Choroid plexus epithelial cell (primary cell): ENCODE data around the gene DOCK10.
A peak's percentile ranks its signal among the peaks of the same experiment; 100 is the strongest.

Experiments used
- DNase-seq: peaks from one replicate; pipeline ENCODE4 v3.0.0-alpha.2; 2010; ENCODE audit warnings: low read depth
- H3K4me3 ChIP-seq: 2 replicates; pipeline ENCODE4 v1.5.1; 2011; ENCODE audit warnings: low read depth, mild to moderate bottlenecking, control low read depth, low read length, moderate library complexity
- CTCF ChIP-seq: conservative IDR thresholded peaks from 2 replicates; pipeline ENCODE4 v1.5.1; 2011; ENCODE audit warnings: low read depth, mild to moderate bottlenecking, control low read depth, inconsistent platforms, low read length, moderate library complexity

Gene DOCK10

DNA sequence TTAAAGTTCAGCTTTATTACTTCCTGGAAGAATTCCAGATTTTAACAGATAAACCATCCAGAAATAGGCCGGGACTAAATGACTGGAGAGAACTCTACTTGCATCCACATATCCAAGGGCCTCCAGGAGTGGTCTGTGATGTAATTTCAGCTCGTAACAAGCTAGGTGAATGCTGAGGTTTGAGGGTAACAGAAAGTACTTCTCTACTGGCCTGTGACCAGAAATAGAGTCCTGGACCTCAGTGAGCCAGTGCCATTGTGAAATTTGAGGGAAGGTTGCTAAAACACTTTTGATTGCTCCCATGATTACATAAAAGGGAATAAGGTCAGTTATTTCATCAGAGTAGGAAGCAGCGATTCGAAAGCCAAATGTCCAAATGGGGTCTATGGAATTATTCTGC is 158.1 kb downstream of the DOCK10 start:
- no peak for TF ChIP-seq CTCF
- no peak overlapping the region for H3K4me3 ChIP-seq
- DNase-seq: peak; percentile 79

GRCh38 chr2:224883700-224884099 is 158.6 kb downstream of the DOCK10 start:
- no peak overlapping the region for H3K4me3 ChIP-seq
- DNase-seq: no peak
- TF ChIP-seq CTCF: no peak

- DNase-seq: no peak
- no peak for TF ChIP-seq CTCF
- H3K4me3 ChIP-seq: no peak overlapping the region
Measured at GRCh38 chr2:224883172-224883516, 159.1 kb downstream of the DOCK10 start.

GRCh38 chr2:224882291-224883171 is 159.7 kb downstream of the DOCK10 start:
- H3K4me3 ChIP-seq: no peak overlapping the region
- no peak for TF ChIP-seq CTCF
- peak; percentile 81 for DNase-seq

DNA sequence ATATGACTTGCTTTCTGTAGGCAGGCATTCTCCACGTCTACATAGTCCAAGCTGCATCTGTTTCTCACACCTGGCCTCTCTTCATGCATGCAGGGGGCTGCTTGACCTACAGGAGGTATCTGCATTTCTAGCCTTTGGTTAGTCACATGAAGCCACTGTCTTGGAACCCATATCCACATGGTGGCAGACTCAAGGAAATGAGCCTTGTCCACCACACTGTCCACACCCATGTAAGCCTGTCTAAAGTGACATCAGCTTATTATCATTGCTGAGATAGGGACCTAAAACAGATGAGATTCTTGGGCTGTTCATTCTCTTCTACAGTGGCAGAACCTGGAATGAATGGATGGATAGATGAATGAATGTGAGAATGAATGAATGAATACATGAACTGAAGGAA is 160.4 kb downstream of the DOCK10 start:
- no peak overlapping the region for H3K4me3 ChIP-seq
- TF ChIP-seq CTCF: no peak
- no peak for DNase-seq

DNA sequence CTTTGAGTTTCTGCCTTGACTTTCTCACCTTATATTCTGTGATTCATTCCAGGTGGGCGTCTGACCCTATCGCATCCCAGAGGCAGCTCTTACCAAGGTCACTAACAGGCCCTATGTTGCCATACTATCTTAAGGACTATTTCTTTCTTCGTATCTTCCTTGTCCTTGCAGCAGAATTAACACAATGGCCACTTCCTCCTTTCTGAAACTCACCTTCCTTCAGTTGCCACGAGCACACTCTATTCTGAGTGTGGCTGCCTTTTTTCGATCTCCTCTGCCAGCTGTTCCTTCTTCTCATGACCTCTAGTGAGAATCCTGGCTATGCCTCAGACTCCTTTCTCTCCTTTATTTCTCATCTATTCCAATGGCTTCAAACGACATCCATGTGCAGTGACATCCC is 165.7 kb downstream of the DOCK10 start:
- no peak for TF ChIP-seq CTCF
- no peak overlapping the region for H3K4me3 ChIP-seq
- DNase-seq: no peak

- H3K4me3 ChIP-seq: no peak overlapping the region
- no peak for DNase-seq
- no peak for TF ChIP-seq CTCF
Measured at GRCh38 chr2:224875841-224876240, 166.4 kb downstream of the DOCK10 start.
